WERI-Rb-1 (cell line): ENCODE measurements around the gene YIF1B.

Source experiments
- DNase-seq: peaks from one replicate; pipeline ENCODE4 v3.0.0-alpha.2; 2020
- H3K27ac ChIP-seq: fragments of 250-450 bp; sonication (Bioruptor Pico); 2 replicates; pipeline ENCODE4 v1.5.1; 2020; ENCODE audit warnings: mild to moderate bottlenecking, moderate library complexity
- H3K27me3 ChIP-seq: fragments of 250-450 bp; sonication (Bioruptor Pico); 2 replicates; pipeline ENCODE4 v1.5.1; 2021; ENCODE audit warnings: mild to moderate bottlenecking, low read depth, moderate library complexity; ENCODE audit not compliant: insufficient read depth, severe bottlenecking
- H3K36me3 ChIP-seq: fragments of 250-450 bp; sonication (Bioruptor Pico); 2 replicates; pipeline ENCODE4 v1.5.1; 2020; ENCODE audit warnings: mild to moderate bottlenecking, moderate library complexity
- H3K4me3 ChIP-seq: 2 replicates; pipeline ENCODE4 v1.5.1; 2011; ENCODE audit warnings: low read depth, mild to moderate bottlenecking, control low read depth, low read length
- H3K9me3 ChIP-seq: fragments of 250-450 bp; sonication (Bioruptor Pico); 2 replicates; pipeline ENCODE4 v1.5.1; 2021; ENCODE audit warnings: mild to moderate bottlenecking, moderate library complexity; ENCODE audit not compliant: severe bottlenecking
- CTCF ChIP-seq: IDR thresholded peaks from 2 replicates; pipeline ENCODE4 v1.5.1; 2011; ENCODE audit warnings: low read depth, mild to moderate bottlenecking, control low read depth, inconsistent platforms, low read length

YIF1B gene

GRCh38 chr19:38336638-38337359 lies 21.1 kb upstream of the YIF1B start:
- DNase-seq = peak; percentile 97
- Histone ChIP-seq H3K9me3 (no peaks in the 10 kb centered on the region), H3K36me3 (peaks cover 3% of the 10 kb centered on the region), H3K27me3 (no peaks in the 10 kb centered on the region), H3K4me3 (peak overlapping the region; percentile 73), H3K27ac (peak overlapping the region; percentile 74)
- no peak for TF ChIP-seq CTCF

GRCh38 chr19:38335949-38336637 lies 20.3 kb upstream of the YIF1B start:
- Histone ChIP-seq H3K27ac (peak overlapping the region; percentile 60), H3K4me3 (peak overlapping the region; percentile 73), H3K36me3 (no peaks in the 10 kb centered on the region; the same call in none of the 2 replicates)

GRCh38 chr19:38333245-38333644 lies 17.5 kb upstream of the YIF1B start:
- TF ChIP-seq CTCF = no peak
- no peaks in the 10 kb centered on the region for H3K9me3 ChIP-seq
- H3K27me3 ChIP-seq = no peaks in the 10 kb centered on the region
- no peaks in the 10 kb centered on the region for H3K36me3 ChIP-seq
- H3K27ac ChIP-seq = no peak overlapping the region
- H3K4me3 ChIP-seq = no peak overlapping the region
- no peak for DNase-seq

More at GRCh38 chr19:38335949-38336637, 20.3 kb upstream of the YIF1B start:
- H3K27me3 ChIP-seq = no peaks in the 10 kb centered on the region
- no peaks in the 10 kb centered on the region for H3K9me3 ChIP-seq
- no peak for TF ChIP-seq CTCF
- DNase-seq = peak; percentile 97

- DNase-seq = no peak
- H3K9me3 ChIP-seq = no peaks in the 10 kb centered on the region
- H3K27ac ChIP-seq = no peak overlapping the region
- TF ChIP-seq CTCF = no peak
- H3K36me3 ChIP-seq = peaks cover 7% of the 10 kb centered on the region; the same call in 1 of the 2 replicates
- no peaks in the 10 kb centered on the region for H3K27me3 ChIP-seq
- H3K4me3 ChIP-seq = no peak overlapping the region
Observed at GRCh38 chr19:38331728-38332127, 16.0 kb upstream of the YIF1B start.

GRCh38 chr19:38329651-38330050 lies 13.9 kb upstream of the YIF1B start:
- peaks cover 7% of the 10 kb centered on the region; the same call in 1 of the 2 replicates for H3K36me3 ChIP-seq
- no peaks in the 10 kb centered on the region for H3K9me3 ChIP-seq
- no peaks in the 10 kb centered on the region for H3K27me3 ChIP-seq
- H3K27ac ChIP-seq = no peak overlapping the region
- no peak overlapping the region for H3K4me3 ChIP-seq
- no peak for TF ChIP-seq CTCF
- no peak for DNase-seq
